PC-3 (cell line): ENCODE results near the gene ACO2. TPM values are rescaled to one million over a fixed set of nuclear protein-coding genes. Genes with fewer than 3 reads are reported as not detected.

ENCODE experiments used
- ATAC-seq: fragments of 200-7000 bp; cut with Tn5 transposase; 2 replicates; pipeline ENCODE4 v1.9.1; 2020; ENCODE audit warnings: mild to moderate bottlenecking, moderate library complexity
- BruUV-seq: library from RNA; stranded (reverse); fragments of 400-500 nt; replicated peaks from 2 replicates; lab custom pipeline; 2021; lab: Mats Ljungman, UMichigan
- CTCF ChIA-PET: fragments of 300-600 bp; sonication (Branson Sonifier 250); formaldehyde crosslinking; loops from one replicate; lab custom pipeline; 2022; ENCODE audit warnings: antibody characterized with exemption; lab: Charles Lee
- POLR2A ChIA-PET: fragments of 300-600 bp; sonication (Branson Sonifier 250); formaldehyde crosslinking; loops from one replicate; lab custom pipeline; 2022; ENCODE audit warnings: antibody characterized with exemption; ENCODE audit not compliant: unreplicated experiment; lab: Charles Lee
- DNase-seq: peaks from one replicate; pipeline ENCODE4 v3.0.0-alpha.2; 2015
- H2AFZ ChIP-seq: fragments of 300-600 bp; sonication (generic); 2 replicates; pipeline ENCODE4 v1.6.0; 2016; ENCODE audit warnings: antibody characterized with exemption, low read length
- H3F3A ChIP-seq: fragments of 300-600 bp; sonication (generic); one replicate; pipeline ENCODE4 v1.6.0; 2017; ENCODE audit warnings: antibody characterized with exemption, low read length, control low read depth, mild to moderate bottlenecking; ENCODE audit not compliant: unreplicated experiment
- H3K27ac ChIP-seq: fragments of 300-600 bp; sonication (generic); 2 replicates; pipeline ENCODE4 v1.5.1; 2016; ENCODE audit warnings: mild to moderate bottlenecking, low read length
- H3K27me3 ChIP-seq: fragments of 300-600 bp; sonication (generic); 2 replicates; pipeline ENCODE4 v1.6.1; 2016; ENCODE audit warnings: low read length, mixed read lengths
- H3K36me3 ChIP-seq: fragments of 300-600 bp; sonication (generic); 2 replicates; pipeline ENCODE4 v1.6.1; 2016; ENCODE audit warnings: low read depth, mixed run types, low read length, mixed read lengths
- H3K4me1 ChIP-seq: fragments of 300-600 bp; sonication (generic); 2 replicates; pipeline ENCODE4 v1.5.1; 2016; ENCODE audit warnings: low read length; ENCODE audit not compliant: insufficient read depth
- H3K4me2 ChIP-seq: fragments of 300-600 bp; sonication (generic); 2 replicates; pipeline ENCODE4 v1.6.0; 2016; ENCODE audit warnings: low read length
- H3K4me3 ChIP-seq: fragments of 300-600 bp; sonication (generic); 2 replicates; pipeline ENCODE4 v1.5.1; 2016; ENCODE audit warnings: mild to moderate bottlenecking, low read length, mixed read lengths
- H3K79me2 ChIP-seq: fragments of 300-600 bp; sonication (generic); 2 replicates; pipeline ENCODE4 v1.6.1; 2017; ENCODE audit warnings: low read length, mixed read lengths
- H3K9ac ChIP-seq: fragments of 300-600 bp; sonication (generic); 2 replicates; pipeline ENCODE4 v1.6.0; 2016; ENCODE audit warnings: mild to moderate bottlenecking, low read length
- H3K9me2 ChIP-seq: fragments of 300-600 bp; sonication (generic); replicated peaks from 2 replicates; pipeline ENCODE4 v1.6.1; 2016; ENCODE audit warnings: mixed run types, low read length, mixed read lengths
- H3K9me3 ChIP-seq: fragments of 300-600 bp; sonication (generic); 2 replicates; pipeline ENCODE4 v1.6.1; 2016; ENCODE audit warnings: low read length, mixed read lengths
- H4K20me1 ChIP-seq: fragments of 300-600 bp; sonication (generic); 2 replicates; pipeline ENCODE4 v1.6.1; 2016; ENCODE audit warnings: low read length, mixed read lengths
- EZH2 ChIP-seq: fragments of 300-600 bp; sonication (generic); IDR thresholded peaks from one replicate; pipeline ENCODE4 v1.6.1; 2017; ENCODE audit warnings: antibody characterized with exemption, mild to moderate bottlenecking, low read length; ENCODE audit not compliant: unreplicated experiment
- EZH2phosphoT487 ChIP-seq: fragments of 300-600 bp; sonication (generic); IDR thresholded peaks from 2 replicates; pipeline ENCODE4 v1.6.1; 2018; ENCODE audit warnings: mild to moderate bottlenecking, antibody characterized with exemption, low read length, borderline replicate concordance
- intact Hi-C: fragments of 100-400 bp; cut with micrococcal nuclease; formaldehyde crosslinking; loops from 2 replicates; pipeline ENCODE4 v1.9.0; 2023
- total RNA-seq: library from RNA; depleted of rRNA; stranded (reverse); fragments of >200 nt; gene quantifications from 2 replicates; pipeline ENCODE4 v1.2.3, GENCODE V29; 2014
- TF ChIP-seq, protein P1 (sequence below): fragments of 300-600 bp; sonication (generic); conservative IDR thresholded peaks from 2 replicates; pipeline ENCODE4 v1.5.1; 2017; ENCODE audit warnings: antibody characterized with exemption, low read depth, mild to moderate bottlenecking, low read length

ACO2 gene
- total RNA-seq, 1 experiment from 2014 or later, result 130 TPM

DNA sequence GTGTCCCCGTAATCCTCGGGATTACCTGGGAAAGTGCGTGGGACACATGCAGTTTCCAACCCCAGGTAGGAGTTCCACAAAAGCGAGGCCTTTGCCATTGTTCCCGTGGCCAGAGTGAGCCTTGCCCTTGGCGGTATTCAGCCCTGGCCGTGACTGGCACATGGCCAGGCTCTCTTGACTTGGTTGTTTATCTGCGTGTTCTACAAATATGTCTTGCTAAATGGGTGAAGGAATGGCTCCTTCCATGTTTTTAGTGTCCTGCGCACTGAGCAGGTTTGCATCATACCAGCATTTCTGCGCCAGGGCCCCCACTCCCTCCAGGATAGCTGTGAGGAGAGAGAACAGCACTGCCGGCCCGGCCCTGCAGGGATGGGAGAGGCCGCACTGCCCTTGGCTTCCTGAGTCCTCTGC is 55.3 kb downstream of the ACO2 start:
- Histone ChIP-seq H3K27me3 (no peaks in the 10 kb centered on the region), H3K4me2 (no peak overlapping the region), H3K9me3 (no peaks in the 10 kb centered on the region), H2AFZ (no peak overlapping the region), H3K27ac (no peak overlapping the region), H3K4me1 (no peaks in the 10 kb centered on the region), H4K20me1 (no peaks in the 10 kb centered on the region), H3K9me2 (no peaks in the 10 kb centered on the region), H3K79me2 (no peaks in the 10 kb centered on the region), H3K4me3 (no peak overlapping the region), H3K9ac (no peak overlapping the region), H3F3A (no peaks in the 10 kb centered on the region), H3K36me3 (peaks cover 24% of the 10 kb centered on the region)
- ATAC-seq (no peak), DNase-seq (no peak)
- TF ChIP-seq, protein P1, sequence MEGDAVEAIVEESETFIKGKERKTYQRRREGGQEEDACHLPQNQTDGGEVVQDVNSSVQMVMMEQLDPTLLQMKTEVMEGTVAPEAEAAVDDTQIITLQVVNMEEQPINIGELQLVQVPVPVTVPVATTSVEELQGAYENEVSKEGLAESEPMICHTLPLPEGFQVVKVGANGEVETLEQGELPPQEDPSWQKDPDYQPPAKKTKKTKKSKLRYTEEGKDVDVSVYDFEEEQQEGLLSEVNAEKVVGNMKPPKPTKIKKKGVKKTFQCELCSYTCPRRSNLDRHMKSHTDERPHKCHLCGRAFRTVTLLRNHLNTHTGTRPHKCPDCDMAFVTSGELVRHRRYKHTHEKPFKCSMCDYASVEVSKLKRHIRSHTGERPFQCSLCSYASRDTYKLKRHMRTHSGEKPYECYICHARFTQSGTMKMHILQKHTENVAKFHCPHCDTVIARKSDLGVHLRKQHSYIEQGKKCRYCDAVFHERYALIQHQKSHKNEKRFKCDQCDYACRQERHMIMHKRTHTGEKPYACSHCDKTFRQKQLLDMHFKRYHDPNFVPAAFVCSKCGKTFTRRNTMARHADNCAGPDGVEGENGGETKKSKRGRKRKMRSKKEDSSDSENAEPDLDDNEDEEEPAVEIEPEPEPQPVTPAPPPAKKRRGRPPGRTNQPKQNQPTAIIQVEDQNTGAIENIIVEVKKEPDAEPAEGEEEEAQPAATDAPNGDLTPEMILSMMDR, result no peak
- no peak for TF ChIP-seq EZH2
- no peak for TF ChIP-seq EZH2phosphoT487
- BruUV-seq, result no TSS peak
- intact Hi-C loops, result no loop called here
- CTCF ChIA-PET, result no interaction called here
- POLR2A ChIA-PET, result no interaction called here

DNA sequence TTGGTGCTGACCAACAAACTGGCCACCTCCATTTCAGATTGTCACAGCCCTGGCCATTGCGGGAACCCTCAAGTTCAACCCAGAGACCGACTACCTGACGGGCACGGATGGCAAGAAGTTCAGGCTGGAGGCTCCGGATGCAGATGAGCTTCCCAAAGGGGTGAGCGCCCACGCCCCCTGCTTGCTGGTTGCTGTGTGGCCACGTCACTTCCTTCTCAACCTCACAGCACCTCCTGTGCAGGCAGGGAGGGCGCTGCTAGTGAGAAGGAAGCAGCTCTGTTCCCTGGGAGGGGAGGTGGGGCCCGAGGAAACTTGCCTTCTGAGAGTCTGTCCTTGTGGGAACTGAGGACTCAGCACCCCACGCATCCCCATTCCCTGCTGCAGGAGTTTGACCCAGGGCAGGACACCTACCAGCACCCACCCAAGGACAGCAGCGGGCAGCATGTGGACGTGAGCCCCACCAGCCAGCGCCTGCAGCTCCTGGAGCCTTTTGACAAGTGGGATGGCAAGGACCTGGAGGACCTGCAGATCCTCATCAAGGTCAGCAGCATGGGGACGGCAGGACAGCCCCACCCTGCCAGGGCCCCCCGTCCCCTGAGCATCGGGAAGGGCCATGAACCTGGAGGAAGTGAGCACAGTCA is 56.0 kb downstream of the ACO2 start:
- H3K36me3 ChIP-seq, result peaks cover 24% of the 10 kb centered on the region
- DNase-seq, result no peak
- H3K4me2 ChIP-seq, result no peak overlapping the region
- intact Hi-C loops, result no loop called here
- no peaks in the 10 kb centered on the region for H3F3A ChIP-seq
- ATAC-seq, result no peak
- H3K27ac ChIP-seq, result no peak overlapping the region
- ChIA-PET CTCF (no interaction called here), POLR2A (no interaction called here)
- H4K20me1 ChIP-seq, result no peaks in the 10 kb centered on the region
- no TSS peak for BruUV-seq
- no peaks in the 10 kb centered on the region for H3K9me2 ChIP-seq
- H3K27me3 ChIP-seq, result no peaks in the 10 kb centered on the region
- no peak overlapping the region for H3K4me3 ChIP-seq
- no peaks in the 10 kb centered on the region for H3K9me3 ChIP-seq
- no peak overlapping the region for H3K9ac ChIP-seq
- no peaks in the 10 kb centered on the region for H3K4me1 ChIP-seq
- no peak overlapping the region for H2AFZ ChIP-seq
- TF ChIP-seq EZH2phosphoT487, result no peak
- TF ChIP-seq, protein P1, result no peak
- no peak for TF ChIP-seq EZH2
- H3K79me2 ChIP-seq, result no peaks in the 10 kb centered on the region

DNA sequence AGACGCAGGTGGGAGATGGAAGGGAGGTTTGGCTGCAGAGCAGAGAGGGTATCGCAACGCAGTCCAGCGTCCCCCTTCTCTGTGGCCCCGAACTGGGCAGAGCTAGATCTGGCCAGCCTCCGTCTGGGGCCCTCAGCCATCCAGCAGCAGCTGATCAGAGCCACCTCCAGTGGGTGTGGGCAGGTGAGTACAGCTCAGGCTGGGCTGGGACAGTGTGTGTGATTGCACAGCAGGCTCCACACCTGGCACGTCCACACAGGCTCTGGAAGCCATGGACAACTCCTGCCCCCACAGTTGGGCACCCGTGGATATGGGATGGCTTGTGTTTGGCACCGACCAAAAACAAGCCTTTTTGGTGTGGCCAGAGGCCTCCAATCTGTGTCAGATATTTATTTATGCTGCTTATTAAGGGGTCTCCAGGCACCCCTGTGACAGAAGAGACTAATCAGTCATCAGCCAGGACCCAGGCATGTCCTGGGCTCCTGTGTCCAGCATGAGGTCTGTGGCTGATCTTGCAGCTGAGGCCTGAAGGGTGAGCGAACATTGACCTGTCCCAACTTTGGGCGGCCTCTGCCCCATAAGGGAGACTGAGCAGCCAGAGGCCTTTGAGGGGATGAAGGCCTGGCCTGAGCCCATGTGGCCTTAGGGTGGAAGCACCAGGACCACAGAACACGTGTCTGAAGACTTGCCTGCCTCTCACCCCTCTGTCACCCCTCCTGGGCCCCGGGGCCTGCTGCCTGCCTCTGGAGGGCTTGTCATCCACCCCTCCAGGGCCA is 56.7 kb downstream of the ACO2 start:
- H3K79me2 ChIP-seq, result no peaks in the 10 kb centered on the region
- H2AFZ ChIP-seq, result no peak overlapping the region
- intact Hi-C loops, result no loop called here
- no peaks in the 10 kb centered on the region for H3F3A ChIP-seq
- H3K4me3 ChIP-seq, result no peak overlapping the region
- H3K9ac ChIP-seq, result no peak overlapping the region
- no peak for TF ChIP-seq EZH2phosphoT487
- TF ChIP-seq EZH2, result no peak
- TF ChIP-seq, protein P1, result no peak
- no peak for ATAC-seq
- CTCF ChIA-PET, result no interaction called here
- H3K27ac ChIP-seq, result no peak overlapping the region
- no peaks in the 10 kb centered on the region for H3K9me3 ChIP-seq
- DNase-seq, result no peak
- H4K20me1 ChIP-seq, result no peaks in the 10 kb centered on the region
- H3K27me3 ChIP-seq, result no peaks in the 10 kb centered on the region
- H3K4me2 ChIP-seq, result no peak overlapping the region
- H3K9me2 ChIP-seq, result no peaks in the 10 kb centered on the region
- H3K36me3 ChIP-seq, result peaks cover 24% of the 10 kb centered on the region
- BruUV-seq, result no TSS peak
- H3K4me1 ChIP-seq, result no peaks in the 10 kb centered on the region
- POLR2A ChIA-PET, result no interaction called here
